Endothelial cell of umbilical vein (primary cell): Measurements from ENCODE around the gene SPPL2B.

Source experiments
- CTCF ChIP-seq, 2 donors: IDR thresholded peaks; 1 replicate in 1 of 2; 2 replicates in 1 of 2; pipeline ENCODE4 v1.5.1; 2011; ENCODE audit warnings: low read length in 2 of 2, mild to moderate bottlenecking in 2 of 2, moderate library complexity in 2 of 2, control low read depth in 1 of 2, inconsistent platforms in 1 of 2, low read depth in 1 of 2; ENCODE audit not compliant: insufficient read depth in 1 of 2; ENCODE audit errors: extremely low read depth in 1 of 2
- EZH2 ChIP-seq: IDR thresholded peaks from 2 replicates; pipeline ENCODE4 v1.6.1; 2012; ENCODE audit warnings: borderline replicate concordance, low read depth, mild to moderate bottlenecking, moderate library complexity, low read length, inconsistent platforms; ENCODE audit not compliant: severe bottlenecking
- FOS ChIP-seq: IDR thresholded peaks from 2 replicates; pipeline ENCODE4 v1.6.1; 2011; ENCODE audit warnings: mild to moderate bottlenecking, low read length, moderate library complexity, borderline replicate concordance; ENCODE audit not compliant: insufficient read depth
- JUN ChIP-seq: IDR thresholded peaks from 2 replicates; pipeline ENCODE4 v1.6.1; 2011; ENCODE audit warnings: borderline replicate concordance, low read depth; ENCODE audit not compliant: insufficient read length, insufficient read depth
- MAX ChIP-seq: IDR thresholded peaks from 2 replicates; pipeline ENCODE4 v1.6.1; 2011; ENCODE audit not compliant: insufficient read depth, insufficient read length
- POLR2A ChIP-seq: IDR thresholded peaks from 2 replicates; pipeline ENCODE4 v1.6.1; 2012; ENCODE audit warnings: low read depth, mild to moderate bottlenecking, control low read depth, low read length
- POLR2AphosphoS5 ChIP-seq: IDR thresholded peaks from 2 replicates; pipeline ENCODE4 v1.6.1; 2012; ENCODE audit warnings: low read depth, mild to moderate bottlenecking, control low read depth, low read length, moderate library complexity; ENCODE audit not compliant: insufficient read depth

DNA sequence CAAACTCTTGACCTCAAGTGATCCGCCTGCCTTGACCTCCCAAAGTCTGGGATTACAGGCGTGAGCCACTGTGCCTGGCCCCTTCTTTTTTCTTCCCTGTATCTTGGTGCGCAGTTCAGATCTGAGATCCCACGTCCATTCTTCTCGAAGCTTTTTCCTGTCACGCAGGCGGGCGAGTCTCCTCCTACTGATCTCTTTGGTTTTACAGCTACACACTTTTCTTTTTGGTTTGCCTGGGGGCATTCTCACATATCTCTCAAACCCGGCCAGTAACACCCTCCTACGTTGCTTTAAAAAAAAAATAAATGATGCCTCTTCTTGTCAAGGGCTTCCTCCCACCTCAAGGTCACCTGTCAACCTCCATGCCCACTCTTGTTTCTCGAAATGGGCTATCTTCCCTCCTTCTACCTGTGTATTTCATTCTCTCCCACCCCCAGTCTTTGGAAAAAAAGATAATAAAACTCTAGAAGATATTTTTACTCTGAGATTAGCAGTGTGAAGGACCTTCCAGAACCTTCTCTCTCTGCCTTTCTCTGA is 43.7 kb downstream of the SPPL2B start:
- TF ChIP-seq CTCF (IDR thresholded peaks at IDR 0.05; ENCODE audit: extremely low read depth in 1 of 2, insufficient read depth in 1 of 2, low read depth in 1 of 2, low read length in 2 of 2) (no peak), POLR2AphosphoS5 (no peak), EZH2 (no peak), POLR2A (no peak), FOS (no peak), MAX (no peak), JUN (no peak)
